ENCODE results near the gene ATP2B3.

The ATP2B3 gene

GRCh38 chrX:153517423-153517822 is at the start of gene ATP2B3:
Gene ATP2B3, plus strand, starts transcription at chrX:153517642. Its CDS starts 18,606 bp downstream, at chrX:153536248.
- no peak for DNase-seq (ENCODE audit: low read depth in 2 of 2, low spot score in 1 of 2)

- DNase-seq (ENCODE audit: low read depth in 2 of 2, low spot score in 1 of 2) = no peak
These were observed 49.3 kb upstream of the ATP2B3 start for GRCh38 chrX:153468008-153468580.

GRCh38 chrX:153469811-153470410 is 47.5 kb upstream of the ATP2B3 start:
- peak in 1 of 2 donors; percentile 12 for DNase-seq (ENCODE audit: low read depth in 2 of 2, low spot score in 1 of 2)

- peak; percentile 66 to 73 for DNase-seq (ENCODE audit: low read depth in 2 of 2, low spot score in 1 of 2)
These were observed 46.8 kb upstream of the ATP2B3 start, which contains the start of gene HAUS7 for GRCh38 chrX:153470411-153471363. Gene HAUS7, minus strand, starts transcription at chrX:153470576. Its CDS starts 19 bp downstream, at chrX:153470557.

- DNase-seq (ENCODE audit: low read depth in 2 of 2, low spot score in 1 of 2) = no peak
These were observed 45.7 kb upstream of the ATP2B3 start for GRCh38 chrX:153471663-153472280.

GRCh38 chrX:153473126-153473525 is 44.3 kb upstream of the ATP2B3 start:
- no peak for DNase-seq (ENCODE audit: low read depth in 2 of 2, low spot score in 1 of 2)

- no peak for DNase-seq (ENCODE audit: low read depth in 2 of 2, low spot score in 1 of 2)
These were observed 43.2 kb upstream of the ATP2B3 start for GRCh38 chrX:153474266-153474665.

- DNase-seq (ENCODE audit: low read depth in 2 of 2, low spot score in 1 of 2) = peak in 1 of 2 donors; percentile 34
These were observed 42.7 kb upstream of the ATP2B3 start for GRCh38 chrX:153474718-153475117.

- DNase-seq (ENCODE audit: low read depth in 2 of 2, low spot score in 1 of 2) = no peak
These were observed 42.2 kb upstream of the ATP2B3 start for GRCh38 chrX:153475271-153475670.

- DNase-seq (ENCODE audit: low read depth in 2 of 2, low spot score in 1 of 2) = no peak
These were observed 41.6 kb upstream of the ATP2B3 start for GRCh38 chrX:153475751-153476281.

GRCh38 chrX:153476666-153477363 is 40.6 kb upstream of the ATP2B3 start:
- DNase-seq (ENCODE audit: low read depth in 2 of 2, low spot score in 1 of 2) = no peak

- DNase-seq (ENCODE audit: low read depth in 2 of 2, low spot score in 1 of 2) = no peak
These were observed 40.0 kb upstream of the ATP2B3 start for GRCh38 chrX:153477364-153477857.

GRCh38 chrX:153477901-153478300 is 39.5 kb upstream of the ATP2B3 start:
- DNase-seq (ENCODE audit: low read depth in 2 of 2, low spot score in 1 of 2) = no peak

- DNase-seq (ENCODE audit: low read depth in 2 of 2, low spot score in 1 of 2) = no peak
These were observed 38.7 kb upstream of the ATP2B3 start for GRCh38 chrX:153478746-153479145.

GRCh38 chrX:153481043-153481442 is 36.4 kb upstream of the ATP2B3 start:
- DNase-seq (ENCODE audit: low read depth in 2 of 2, low spot score in 1 of 2) = no peak

- no peak for DNase-seq (ENCODE audit: low read depth in 2 of 2, low spot score in 1 of 2)
These were observed 34.9 kb upstream of the ATP2B3 start for GRCh38 chrX:153482376-153483015.

- DNase-seq (ENCODE audit: low read depth in 2 of 2, low spot score in 1 of 2) = no peak
These were observed 31.9 kb upstream of the ATP2B3 start for GRCh38 chrX:153485396-153486080.

GRCh38 chrX:153486171-153486570 is 31.3 kb upstream of the ATP2B3 start:
- DNase-seq (ENCODE audit: low read depth in 2 of 2, low spot score in 1 of 2) = no peak

GRCh38 chrX:153487590-153488071 is 29.8 kb upstream of the ATP2B3 start:
- DNase-seq (ENCODE audit: low read depth in 2 of 2, low spot score in 1 of 2) = no peak
